Measurements from ENCODE around the gene HHATL. TPM values are rescaled to one million over a fixed set of nuclear protein-coding genes. Genes with fewer than 3 reads are reported as not detected.

The HHATL gene
- total and polyA plus RNA-seq, 2 of the 8 experiments (the other 6 are each of a cell fraction or from before 2014, with no cell fraction given): 0.18 TPM; not detected in 1

DNA sequence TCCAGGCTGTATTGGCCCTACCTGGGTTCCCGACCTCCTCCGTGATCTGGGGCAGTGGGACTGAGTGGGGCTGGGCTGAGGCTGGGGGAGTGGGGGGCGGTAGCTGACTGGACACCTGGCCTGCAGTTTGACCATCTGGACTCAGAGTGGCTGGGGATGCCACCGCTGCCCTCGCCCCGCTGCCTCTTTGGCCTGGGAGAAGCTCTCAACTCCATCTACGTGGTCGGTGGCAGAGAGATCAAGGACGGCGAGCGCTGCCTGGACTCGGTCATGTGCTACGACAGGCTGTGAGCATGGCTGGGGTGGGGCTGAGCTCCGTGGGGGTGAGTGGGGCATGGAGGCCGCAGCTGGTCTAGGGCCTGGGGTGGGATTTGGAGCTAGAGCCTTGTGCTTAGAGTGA, 14.6 kb downstream of the HHATL start:
- H2BK12ac ChIP-seq (ENCODE audit: low read depth, low read length): no peak overlapping the region
- no peaks in the 10 kb centered on the region for H4K20me1 ChIP-seq (replicated peaks in 1 of 2; ENCODE audit: control insufficient read depth in 1 of 2, insufficient read depth in 2 of 2, low read length in 2 of 2)
- DNase-seq (ENCODE audit: low read depth in 1 of 2, low spot score in 2 of 2) (no peak), FAIRE-seq (no peak)
- no peak overlapping the region for H2BK5ac ChIP-seq (ENCODE audit: low read depth, low read length)
- no peak overlapping the region for H3K23ac ChIP-seq (ENCODE audit: insufficient read length)
- H3K4me1 ChIP-seq (replicated peaks in 1 of 4; ENCODE audit: control insufficient read depth in 3 of 4, insufficient read depth in 4 of 4, low read length in 3 of 4): peaks cover 0 to 10% (median 4%) of the 10 kb centered on the region in 4 experiments; a peak in 4 of 7 replicates
- no peak overlapping the region for H3K4me2 ChIP-seq (ENCODE audit: insufficient read depth in 1 of 2, low read depth in 2 of 2, low read length in 2 of 2)
- no peak overlapping the region for H3K4ac ChIP-seq (replicated peaks; ENCODE audit: insufficient read length, low read depth, low read length)
- H2BK120ac ChIP-seq (replicated peaks; ENCODE audit: low read depth, low read length): no peak overlapping the region
- no peak overlapping the region for H2BK20ac ChIP-seq (ENCODE audit: low read length)
- H3K23me2 ChIP-seq (ENCODE audit: low read depth, low read length): no peaks in the 10 kb centered on the region
- no peak overlapping the region for H3K9ac ChIP-seq (replicated peaks in 1 of 4; ENCODE audit: extremely low read depth in 1 of 4, low read depth in 3 of 4, low read length in 3 of 4)
- H3K27me3 ChIP-seq (replicated peaks in 1 of 4; ENCODE audit: control insufficient read depth in 3 of 4, extremely low read depth in 1 of 4, insufficient read depth in 3 of 4, low read length in 3 of 4): no peaks in the 10 kb centered on the region
- H3K18ac ChIP-seq (ENCODE audit: extremely low read depth, low read length): no peak overlapping the region
- 87% methylated on average over 9 of the region's 15 CpGs; no CpG with 5 or more reads in 1 of the 2 experiments for WGBS, 2 experiments (ENCODE audit: extremely low coverage in 1 of 2, insufficient coverage in 1 of 2, insufficient read length in 1 of 2, insufficient replicate concordance in 2 of 2, low coverage in 1 of 2, low lambda C conversion rate in 2 of 2, missing lambda C conversion rate in 1 of 2)
- H4K5ac ChIP-seq (ENCODE audit: insufficient read length, low read depth, low read length): no peak overlapping the region
- H3K14ac ChIP-seq (ENCODE audit: insufficient read length): no peak overlapping the region
- H3K27ac ChIP-seq (ENCODE audit: low read depth, low read length): no peak overlapping the region
- H3K4me3 ChIP-seq (ENCODE audit: extremely low read depth in 1 of 4, insufficient read depth in 2 of 4, low read depth in 3 of 4, low read length in 4 of 4): no peak overlapping the region
- no peak overlapping the region for H4K8ac ChIP-seq (ENCODE audit: extremely low read depth, insufficient read depth, low read length)
- H2AFZ ChIP-seq (ENCODE audit: low read length): no peak overlapping the region
- ChIA-PET POLR2A (ENCODE audit: partially characterized antibody) (interaction anchor here (0.8 to 1.0 kb wide), 2 partner anchors 27 to 120 kb away, joined by 3 to 4 read pairs; no protein-coding TSS in a partner anchor), CTCF (ENCODE audit: partially characterized antibody) (interaction anchor here (1.9 to 2.9 kb wide), 2 partner anchors 11 to 13 kb away, joined by 7 to 9 read pairs; no protein-coding TSS in a partner anchor)
- no peaks in the 10 kb centered on the region for H3K79me1 ChIP-seq (ENCODE audit: low read depth, low read length)
- H2BK15ac ChIP-seq (ENCODE audit: low read length): no peak overlapping the region
- H2AK5ac ChIP-seq (ENCODE audit: low read depth, low read length): no peak overlapping the region
- no peak overlapping the region for H4K91ac ChIP-seq (replicated peaks; ENCODE audit: insufficient read length, low read length)
- H3K79me2 ChIP-seq (ENCODE audit: control insufficient read depth in 1 of 2, insufficient read depth in 2 of 2, low read length in 2 of 2): no peaks in the 10 kb centered on the region
- H3K56ac ChIP-seq (replicated peaks; ENCODE audit: insufficient read length, low read depth, low read length): no peak overlapping the region
- H3K36me3 ChIP-seq (ENCODE audit: control insufficient read depth in 2 of 4, insufficient read depth in 4 of 4, low read length in 3 of 4): no peaks in the 10 kb centered on the region
- H3K9me3 ChIP-seq (ENCODE audit: insufficient read depth in 2 of 2, low read depth in 1 of 2, low read length in 1 of 2): no peaks in the 10 kb centered on the region
